ENCODE data around the gene FAR2. TPM values are rescaled to one million over a fixed set of nuclear protein-coding genes. Genes with fewer than 3 reads are reported as not detected.

FAR2 gene
- total and polyA plus RNA-seq, 2 of the 13 experiments (the other 11 are each of a cell fraction or from before 2014, with no cell fraction given): not detected

DNA sequence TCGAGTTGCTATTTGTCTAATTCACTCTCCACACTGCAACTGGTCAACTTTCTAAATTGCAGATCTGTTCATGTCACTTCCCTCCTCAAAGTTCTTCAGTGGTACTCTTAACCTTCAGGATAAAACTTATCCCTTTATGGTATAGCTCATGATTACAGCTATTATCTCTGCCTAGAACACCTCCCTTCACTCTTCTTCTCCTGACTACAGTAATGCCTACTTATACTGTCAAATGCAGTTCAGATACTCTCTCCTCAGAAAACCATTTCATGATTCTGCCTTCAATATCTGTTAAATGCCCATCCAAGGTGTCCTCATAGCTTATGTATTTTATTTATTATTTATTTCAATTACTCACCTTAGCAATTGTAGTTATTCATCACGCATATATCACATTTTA lies 85.5 kb downstream of the FAR2 start:
- FAIRE-seq (no peak), DNase-seq (ENCODE audit: low spot score) (no peak), ATAC-seq (no peak)
- Histone ChIP-seq H3K36me3 (replicated peaks in 1 of 2; ENCODE audit: control insufficient read depth in 1 of 2, insufficient read depth in 2 of 2, low read length in 2 of 2) (no peaks in the 10 kb centered on the region), H3K9me3 (ENCODE audit: low read length) (no peaks in the 10 kb centered on the region), H3K27ac (ENCODE audit: extremely low read length, insufficient read depth, low read length) (no peak overlapping the region), H3K79me2 (ENCODE audit: insufficient read depth, low read length) (no peaks in the 10 kb centered on the region), H3K4me3 (replicated peaks in 1 of 3; ENCODE audit: insufficient read depth in 1 of 3, low read depth in 2 of 3, low read length in 3 of 3) (no peak overlapping the region), H3K9ac (ENCODE audit: insufficient read depth, low read depth, low read length) (no peak overlapping the region), H3K27me3 (ENCODE audit: control insufficient read depth in 1 of 2, insufficient read depth in 2 of 2, low read length in 2 of 2) (no peaks in the 10 kb centered on the region), H3K4me1 (ENCODE audit: insufficient read depth, low read length) (no peaks in the 10 kb centered on the region), H3K4me2 (ENCODE audit: low read depth, low read length) (no peak overlapping the region), H4K20me1 (ENCODE audit: insufficient read depth, low read length) (no peaks in the 10 kb centered on the region), H2AFZ (ENCODE audit: low read length) (no peak overlapping the region)
- no peak for TF ChIP-seq XBP1 (CRISPR knock-in tag; IDR thresholded peaks at IDR 0.05)
- TF ChIP-seq, protein P1, sequence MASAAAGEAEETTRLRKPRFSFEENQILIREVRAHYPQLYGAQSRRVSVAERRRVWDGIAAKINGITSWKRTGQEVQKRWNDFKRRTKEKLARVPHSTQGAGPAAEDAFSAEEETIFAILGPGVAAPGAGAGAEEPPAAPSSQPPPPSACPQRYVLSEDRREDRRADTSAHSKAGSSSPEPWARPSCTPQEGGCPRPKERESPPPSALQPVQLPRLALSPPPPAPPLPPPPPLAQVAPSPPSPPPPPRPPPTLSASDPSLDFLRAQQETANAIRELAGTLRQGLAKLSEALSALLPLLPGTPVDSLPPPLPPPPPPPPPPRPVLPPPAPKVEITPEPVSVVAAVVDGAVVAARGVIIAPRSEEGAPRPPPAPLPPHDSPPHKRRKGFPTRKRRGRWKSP (CRISPR knock-in tag; IDR thresholded peaks at IDR 0.05): no peak
- TF ChIP-seq, protein P2, sequence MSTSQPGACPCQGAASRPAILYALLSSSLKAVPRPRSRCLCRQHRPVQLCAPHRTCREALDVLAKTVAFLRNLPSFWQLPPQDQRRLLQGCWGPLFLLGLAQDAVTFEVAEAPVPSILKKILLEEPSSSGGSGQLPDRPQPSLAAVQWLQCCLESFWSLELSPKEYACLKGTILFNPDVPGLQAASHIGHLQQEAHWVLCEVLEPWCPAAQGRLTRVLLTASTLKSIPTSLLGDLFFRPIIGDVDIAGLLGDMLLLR (CRISPR knock-in tag; IDR thresholded peaks at IDR 0.05): no peak
- no TSS peak for BruUV-seq (replicated peaks)
- intact Hi-C loops (cut with micrococcal nuclease; ENCODE audit: unreplicated experiment): no loop called here
- POLR2A ChIA-PET: no interaction called here
- CTCF ChIA-PET (ENCODE audit: low intra/inter-chr PET ratio, low total read pairs): no interaction called here
- in situ Hi-C loops (cut with HindIII; ENCODE audit: extremely low pct_ligation_motif_present, low pct_unique_long_range_greater_than_20kb): no loop called here
- WGBS (ENCODE audit: low lambda C conversion rate): 0% methylated on average over 2 of the region's 2 CpGs

DNA sequence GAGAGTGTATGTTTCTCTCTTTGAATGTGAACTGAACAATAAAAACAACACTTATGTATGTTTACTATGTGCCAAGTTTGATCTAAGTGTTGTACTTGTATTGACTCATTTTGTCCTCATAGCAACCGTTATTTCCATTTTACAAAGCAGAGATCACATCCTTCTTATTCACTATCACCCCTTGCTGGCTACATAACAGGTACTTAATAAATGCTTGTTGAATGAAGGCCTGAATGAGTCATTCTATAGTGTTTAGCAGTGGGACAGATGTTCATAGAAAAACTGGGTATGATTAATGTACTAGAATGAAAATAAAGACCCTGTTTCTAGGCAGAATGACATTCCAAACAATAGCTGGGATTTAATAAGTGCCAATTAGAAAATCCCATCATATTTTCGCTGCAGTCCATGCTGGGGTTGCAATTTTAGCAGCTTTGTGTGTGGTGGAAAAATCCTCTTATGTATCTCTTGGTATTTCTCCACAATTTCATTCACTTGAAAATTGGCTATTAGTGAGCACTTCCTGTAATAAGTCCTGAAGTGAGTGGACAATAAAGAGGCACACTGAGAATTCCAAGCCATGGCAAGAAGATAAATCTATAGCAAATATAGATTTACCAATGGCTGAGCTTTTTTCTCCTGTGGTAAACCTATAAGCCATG lies 86.0 kb downstream of the FAR2 start:
- no peaks in the 10 kb centered on the region for H3K27me3 ChIP-seq (ENCODE audit: control insufficient read depth in 1 of 2, insufficient read depth in 2 of 2, low read length in 2 of 2)
- no peaks in the 10 kb centered on the region for H3K4me1 ChIP-seq (ENCODE audit: insufficient read depth, low read length)
- no peak overlapping the region for H3K9ac ChIP-seq (ENCODE audit: insufficient read depth, low read depth, low read length)
- DNase-seq (ENCODE audit: low spot score) (no peak), ATAC-seq (no peak), FAIRE-seq (no peak)
- ChIA-PET POLR2A (no interaction called here), CTCF (ENCODE audit: low intra/inter-chr PET ratio, low total read pairs) (no interaction called here)
- no peak overlapping the region for H3K27ac ChIP-seq (ENCODE audit: extremely low read length, insufficient read depth, low read length)
- no peaks in the 10 kb centered on the region for H3K79me2 ChIP-seq (ENCODE audit: insufficient read depth, low read length)
- no TSS peak for BruUV-seq (replicated peaks)
- no peak overlapping the region for H3K4me3 ChIP-seq (replicated peaks in 1 of 3; ENCODE audit: insufficient read depth in 1 of 3, low read depth in 2 of 3, low read length in 3 of 3)
- H2AFZ ChIP-seq (ENCODE audit: low read length): no peak overlapping the region
- 0% methylated on average over 2 of the region's 2 CpGs for WGBS (ENCODE audit: low lambda C conversion rate)
- in situ Hi-C loops (cut with HindIII; ENCODE audit: extremely low pct_ligation_motif_present, low pct_unique_long_range_greater_than_20kb): no loop called here
- no peaks in the 10 kb centered on the region for H3K9me3 ChIP-seq (ENCODE audit: low read length)
- intact Hi-C loops (cut with micrococcal nuclease; ENCODE audit: unreplicated experiment): no loop called here
- no peaks in the 10 kb centered on the region for H4K20me1 ChIP-seq (ENCODE audit: insufficient read depth, low read length)
- H3K4me2 ChIP-seq (ENCODE audit: low read depth, low read length): no peak overlapping the region
- no peaks in the 10 kb centered on the region for H3K36me3 ChIP-seq (replicated peaks in 1 of 2; ENCODE audit: control insufficient read depth in 1 of 2, insufficient read depth in 2 of 2, low read length in 2 of 2)
- TF ChIP-seq, protein P3, sequence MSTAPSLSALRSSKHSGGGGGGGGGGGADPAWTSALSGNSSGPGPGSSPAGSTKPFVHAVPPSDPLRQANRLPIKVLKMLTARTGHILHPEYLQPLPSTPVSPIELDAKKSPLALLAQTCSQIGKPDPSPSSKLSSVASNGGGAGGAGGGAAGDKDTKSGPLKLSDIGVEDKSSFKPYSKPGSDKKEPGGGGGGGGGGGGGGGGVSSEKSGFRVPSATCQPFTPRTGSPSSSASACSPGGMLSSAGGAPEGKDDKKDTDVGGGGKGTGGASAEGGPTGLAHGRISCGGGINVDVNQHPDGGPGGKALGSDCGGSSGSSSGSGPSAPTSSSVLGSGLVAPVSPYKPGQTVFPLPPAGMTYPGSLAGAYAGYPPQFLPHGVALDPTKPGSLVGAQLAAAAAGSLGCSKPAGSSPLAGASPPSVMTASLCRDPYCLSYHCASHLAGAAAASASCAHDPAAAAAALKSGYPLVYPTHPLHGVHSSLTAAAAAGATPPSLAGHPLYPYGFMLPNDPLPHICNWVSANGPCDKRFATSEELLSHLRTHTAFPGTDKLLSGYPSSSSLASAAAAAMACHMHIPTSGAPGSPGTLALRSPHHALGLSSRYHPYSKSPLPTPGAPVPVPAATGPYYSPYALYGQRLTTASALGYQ (CRISPR knock-in tag; IDR thresholded peaks at IDR 0.05): no peak
- TF ChIP-seq, protein P4, sequence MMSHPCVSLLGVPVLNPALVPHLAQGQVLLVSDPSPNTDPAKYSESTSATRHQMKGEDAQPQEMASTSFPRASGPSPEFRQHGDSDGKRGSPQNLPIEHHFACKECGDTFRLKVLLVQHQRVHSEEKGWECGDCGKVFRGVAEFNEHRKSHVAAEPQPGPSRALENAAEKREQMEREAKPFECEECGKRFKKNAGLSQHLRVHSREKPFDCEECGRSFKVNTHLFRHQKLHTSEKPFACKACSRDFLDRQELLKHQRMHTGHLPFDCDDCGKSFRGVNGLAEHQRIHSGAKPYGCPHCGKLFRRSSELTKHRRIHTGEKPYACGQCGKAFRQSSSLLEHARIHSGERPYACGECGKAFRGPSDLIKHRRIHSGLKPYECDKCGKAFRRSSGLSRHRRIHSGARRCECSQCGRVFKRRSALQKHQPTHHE (CRISPR knock-in tag; IDR thresholded peaks at IDR 0.05; ENCODE audit: borderline replicate concordance): no peak
- TF ChIP-seq ZNF180 (CRISPR knock-in tag; IDR thresholded peaks at IDR 0.05; ENCODE audit: borderline replicate concordance, low read depth): no peak
- TF ChIP-seq ZNF670 (CRISPR knock-in tag; IDR thresholded peaks at IDR 0.05; ENCODE audit: borderline replicate concordance): no peak
- no peak for TF ChIP-seq ZNF577 (CRISPR knock-in tag; IDR thresholded peaks at IDR 0.05; ENCODE audit: borderline replicate concordance, low read depth)
- TF ChIP-seq ZNF547 (CRISPR knock-in tag; IDR thresholded peaks at IDR 0.05): no peak
- TF ChIP-seq KAT8 (CRISPR knock-in tag; IDR thresholded peaks at IDR 0.05): no peak
- no peak for TF ChIP-seq SP5 (CRISPR knock-in tag; IDR thresholded peaks at IDR 0.05; ENCODE audit: borderline replicate concordance, low read depth)
- TF ChIP-seq ZNF891 (CRISPR knock-in tag; IDR thresholded peaks at IDR 0.05): no peak
- no peak for TF ChIP-seq ERF (CRISPR knock-in tag; IDR thresholded peaks at IDR 0.05)
- TF ChIP-seq, protein P5, sequence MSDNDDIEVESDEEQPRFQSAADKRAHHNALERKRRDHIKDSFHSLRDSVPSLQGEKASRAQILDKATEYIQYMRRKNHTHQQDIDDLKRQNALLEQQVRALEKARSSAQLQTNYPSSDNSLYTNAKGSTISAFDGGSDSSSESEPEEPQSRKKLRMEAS (IDR thresholded peaks at IDR 0.05): no peak
